EL (cell line): Measurements from ENCODE around the gene RELT.

Experiments
- DNase-seq: peaks from one replicate; pipeline ENCODE4 v3.0.0-alpha.2; 2016

The RELT gene

DNA sequence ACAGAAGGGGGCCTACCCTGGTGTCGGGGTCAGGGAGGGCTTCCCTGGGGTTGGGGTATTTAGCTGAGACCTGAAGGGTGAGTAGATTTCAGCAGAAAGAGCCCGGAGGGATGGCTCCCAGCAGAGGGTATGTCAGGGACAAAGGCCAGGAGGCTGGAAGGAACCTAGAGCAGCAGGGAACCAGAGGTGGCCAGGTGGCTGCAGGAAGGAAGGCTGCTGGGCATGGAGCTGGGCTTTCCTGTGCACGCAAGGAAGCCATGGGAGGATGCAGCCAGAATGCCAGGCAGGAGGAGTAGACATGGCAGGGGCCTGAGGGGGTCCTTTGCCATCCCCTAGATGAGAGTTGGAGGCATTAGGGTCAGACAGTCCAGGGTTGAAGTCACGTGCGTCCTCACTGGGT is 27.4 kb upstream of the RELT start:
- DNase-seq, result no peak

DNA sequence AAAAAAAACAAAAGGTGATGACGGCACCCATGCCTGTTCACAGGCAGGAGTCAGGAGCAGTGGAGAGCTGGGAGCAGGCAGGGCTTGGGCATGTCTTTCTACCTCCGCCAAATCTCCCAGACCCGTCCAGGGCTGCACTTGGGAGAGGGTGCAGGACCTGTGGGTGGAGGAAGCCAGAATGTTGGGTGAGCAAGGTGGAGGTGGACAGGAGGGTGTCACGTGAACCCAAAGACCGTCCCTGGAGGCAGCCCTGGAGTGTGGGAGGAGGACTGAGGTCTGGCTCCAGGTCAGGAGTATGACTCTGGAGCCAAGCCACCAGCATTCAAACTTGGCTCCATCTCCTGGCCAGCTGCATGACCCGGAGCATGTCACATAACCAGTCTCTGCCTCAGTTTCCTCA is 26.6 kb upstream of the RELT start:
- no peak for DNase-seq

DNA sequence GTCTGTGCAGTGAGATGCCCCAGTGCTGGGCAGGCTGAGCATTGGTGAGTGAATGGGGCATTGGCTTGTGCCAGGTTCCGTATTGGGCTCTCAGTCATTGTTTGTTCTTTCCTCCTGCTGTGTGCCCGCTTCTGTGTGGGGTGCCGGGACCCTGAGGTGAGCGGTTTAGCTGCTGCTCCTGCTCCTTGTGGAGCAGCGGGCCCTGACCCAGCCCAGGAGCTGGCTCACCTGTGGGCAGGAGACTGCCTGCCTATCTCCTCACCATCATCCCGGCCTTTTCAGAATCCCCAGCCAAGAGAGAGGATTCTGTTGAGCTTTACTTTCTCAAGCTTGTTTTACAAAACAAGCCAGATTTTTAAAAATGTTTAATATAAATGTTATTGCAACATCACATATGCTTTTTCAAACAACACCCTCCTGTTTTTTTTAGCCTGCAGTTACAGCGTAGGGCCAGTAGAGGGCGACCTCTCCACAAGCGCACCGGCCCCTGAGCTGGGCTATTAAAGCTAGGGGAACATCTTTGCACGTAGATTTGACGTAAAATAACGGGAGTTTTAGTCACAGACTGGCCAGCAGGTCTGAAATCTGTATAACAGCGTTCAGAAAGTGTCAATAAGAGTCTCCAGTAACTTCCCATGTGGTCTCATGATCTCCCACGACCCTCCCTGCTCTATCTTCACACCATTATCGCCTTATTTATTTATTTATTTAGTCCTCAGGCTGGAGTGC is 25.1 kb upstream of the RELT start:
- peak; percentile 73 for DNase-seq

DNA sequence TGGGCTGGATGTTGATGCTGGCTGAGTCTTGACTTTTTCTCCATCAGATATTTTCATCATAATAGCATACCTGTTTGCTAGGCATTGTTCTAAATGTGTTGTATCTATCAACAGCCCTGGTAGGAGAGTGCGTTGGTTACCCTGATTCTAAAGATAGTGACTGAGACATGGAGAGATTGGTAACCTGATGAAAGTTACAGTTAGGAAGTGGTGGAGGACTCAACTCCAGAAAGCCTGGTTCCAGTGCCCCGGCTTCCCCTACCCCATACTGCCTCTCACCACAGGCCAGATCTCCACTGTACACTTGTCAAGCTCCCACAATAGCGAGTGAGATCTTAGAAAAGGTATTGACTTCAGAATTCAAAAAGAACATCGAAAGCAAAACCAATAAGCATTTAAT is 22.8 kb upstream of the RELT start:
- no peak for DNase-seq

DNA sequence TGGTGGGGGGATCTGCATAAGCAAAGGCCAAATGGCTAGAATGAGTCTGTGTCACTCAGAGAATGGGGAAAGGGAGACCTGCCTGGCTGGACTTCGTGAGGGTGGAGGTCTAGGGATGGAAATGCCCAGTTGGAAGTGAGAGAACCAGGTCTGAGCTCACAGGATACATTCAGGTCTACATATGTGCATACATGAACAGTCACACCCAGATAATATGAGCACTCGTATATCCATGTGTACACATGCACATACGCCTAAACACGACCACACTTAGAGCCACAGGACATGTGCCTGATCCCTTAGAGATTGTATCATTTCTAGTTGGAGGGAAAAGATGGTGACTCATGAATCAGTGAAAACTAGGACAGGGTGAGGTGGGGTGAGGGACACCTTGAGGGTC is 21.1 kb upstream of the RELT start:
- no peak for DNase-seq

- DNase-seq, result no peak
Measured at GRCh38 chr11:73356979-73357860, 19.0 kb upstream of the RELT start.

DNA sequence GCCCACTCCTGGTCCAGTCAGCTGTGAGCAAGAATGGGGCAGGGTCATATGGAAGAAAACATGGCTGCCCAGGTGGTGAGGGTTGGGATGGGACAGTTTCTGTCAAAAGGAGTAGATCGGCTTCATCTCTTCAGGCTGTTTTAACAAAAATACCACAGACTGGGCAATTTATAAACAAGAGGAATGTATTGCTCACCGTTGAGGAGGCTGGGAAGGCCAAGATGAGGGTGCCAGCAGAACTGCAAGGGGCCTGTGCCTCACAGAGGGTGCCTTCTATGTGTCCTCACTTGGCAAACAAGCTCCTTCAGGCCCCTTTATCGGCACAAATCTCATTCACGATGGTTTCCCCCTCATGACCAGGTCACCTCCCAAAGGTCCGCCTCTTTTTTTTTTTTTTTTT is 18.1 kb upstream of the RELT start:
- DNase-seq, result peak; percentile 18

DNA sequence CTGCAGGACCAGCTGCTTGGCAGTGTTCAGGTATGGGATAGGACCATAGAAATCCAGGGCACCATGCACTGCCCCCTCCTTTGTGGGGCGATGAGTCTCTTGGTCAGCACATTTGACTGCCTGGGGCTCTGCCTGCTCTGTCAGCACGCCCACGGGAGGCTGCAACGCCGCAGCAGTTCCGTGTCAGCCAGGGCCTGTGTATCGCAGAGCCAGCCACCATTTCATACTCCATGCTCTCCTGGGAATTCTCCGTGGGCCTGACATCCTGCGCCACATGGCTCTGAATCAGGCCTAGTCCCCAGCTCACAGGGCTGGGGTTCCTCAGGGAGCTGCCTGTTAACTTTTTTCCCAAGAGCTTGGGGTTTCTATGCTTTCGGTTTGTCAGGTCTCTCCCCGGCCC is 16.9 kb upstream of the RELT start:
- DNase-seq, result peak; percentile 45

- peak; percentile 39 for DNase-seq
Measured at GRCh38 chr11:73359930-73360742, 16.1 kb upstream of the RELT start.

GRCh38 chr11:73360743-73361369 is 15.3 kb upstream of the RELT start:
- no peak for DNase-seq

DNA sequence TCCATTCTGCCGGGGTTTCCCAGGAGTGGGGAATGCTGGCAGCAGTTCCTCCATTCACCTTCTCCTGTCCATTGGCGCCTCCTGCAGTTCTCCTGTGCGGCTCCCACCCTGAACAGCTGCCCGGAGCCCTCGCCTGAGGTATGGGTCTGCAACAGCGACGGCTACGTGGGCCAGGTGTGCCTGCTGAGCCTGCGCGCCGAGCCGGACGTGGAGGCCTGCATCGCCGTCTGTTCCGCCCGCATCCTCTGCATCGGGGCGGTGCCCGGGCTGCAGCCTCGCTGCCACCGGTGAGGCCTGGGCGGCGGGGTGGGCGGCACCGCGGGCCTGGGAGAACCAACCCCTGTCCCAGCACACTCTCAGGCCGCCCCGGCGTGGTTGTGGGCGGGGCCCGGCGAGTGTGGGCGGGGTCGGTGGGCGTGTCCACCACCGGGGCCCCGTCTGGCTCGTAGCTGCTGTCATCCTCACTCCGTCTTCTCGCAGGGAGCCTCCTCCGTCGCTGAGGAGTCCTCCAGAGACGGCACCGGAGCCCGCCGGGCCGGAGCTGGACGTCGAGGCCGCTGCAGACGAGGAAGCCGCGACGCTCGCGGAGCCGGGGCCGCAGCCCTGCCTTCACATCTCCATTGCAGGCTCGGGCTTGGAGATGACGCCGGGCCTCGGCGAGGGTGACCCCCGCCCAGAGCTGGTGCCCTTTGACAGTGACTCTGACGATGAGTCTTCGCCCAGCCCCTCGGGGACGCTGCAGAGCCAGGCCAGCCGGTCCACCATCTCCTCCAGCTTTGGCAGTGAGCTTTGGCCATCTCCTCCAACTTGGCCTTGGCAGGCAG is 14.0 kb upstream of the RELT start:
- no peak for DNase-seq

- DNase-seq, result no peak
Measured at GRCh38 chr11:73363147-73363546, 13.1 kb upstream of the RELT start.

- DNase-seq, result no peak
Measured at GRCh38 chr11:73365352-73366264, 10.6 kb upstream of the RELT start.

DNA sequence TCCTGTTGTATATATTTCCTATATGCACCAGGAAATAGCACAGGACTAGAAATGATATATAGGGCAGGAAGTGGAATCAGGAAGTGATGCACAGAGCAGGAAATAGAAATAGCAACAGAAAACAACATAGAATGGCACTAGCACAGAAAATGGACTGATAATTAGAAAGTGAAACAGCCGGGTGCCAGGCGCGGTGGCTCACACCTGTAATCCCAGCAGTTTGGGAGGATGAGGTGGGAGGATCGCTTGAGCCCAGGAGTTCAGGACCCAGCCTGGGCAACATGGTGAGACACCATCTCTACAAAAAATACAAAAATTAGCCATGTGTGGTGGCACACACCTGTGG is 10.0 kb upstream of the RELT start:
- no peak for DNase-seq

GRCh38 chr11:73366953-73367352 is 9.2 kb upstream of the RELT start:
- no peak for DNase-seq

GRCh38 chr11:73367482-73368024 is 8.6 kb upstream of the RELT start:
- no peak for DNase-seq

DNA sequence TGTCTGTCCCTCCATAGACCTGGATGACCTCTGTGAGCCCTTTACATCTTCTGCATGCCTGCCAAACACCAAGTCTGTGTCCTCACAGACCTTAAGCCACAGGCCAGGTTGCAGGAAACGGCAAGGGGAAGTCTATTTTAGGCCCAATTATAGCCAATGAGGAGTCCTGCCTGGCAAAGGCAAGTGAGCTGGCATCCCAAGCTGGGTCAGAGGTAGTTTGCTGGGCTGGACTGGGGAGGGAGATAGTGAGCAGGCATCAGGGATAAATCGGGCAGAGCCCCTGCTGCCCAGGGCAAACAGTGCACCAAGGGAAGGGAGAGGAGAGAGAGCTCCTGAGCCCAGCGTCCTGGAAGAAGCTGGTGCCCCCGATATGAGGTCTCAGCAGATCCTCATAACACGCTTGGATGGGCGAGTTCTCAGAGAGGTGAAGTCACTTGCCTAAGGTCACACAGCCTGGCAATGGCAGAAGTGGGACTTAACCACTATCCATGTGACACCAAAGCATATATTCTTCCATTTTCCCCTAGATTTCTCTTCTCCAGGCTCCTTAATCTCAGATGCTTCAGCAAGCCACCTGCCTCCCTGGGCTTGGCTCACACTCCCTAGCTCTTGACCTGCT is 3.7 kb upstream of the RELT start:
- DNase-seq, result peak; percentile 46

- no peak for DNase-seq
Measured at GRCh38 chr11:73374151-73374550, 2.0 kb upstream of the RELT start.

DNA sequence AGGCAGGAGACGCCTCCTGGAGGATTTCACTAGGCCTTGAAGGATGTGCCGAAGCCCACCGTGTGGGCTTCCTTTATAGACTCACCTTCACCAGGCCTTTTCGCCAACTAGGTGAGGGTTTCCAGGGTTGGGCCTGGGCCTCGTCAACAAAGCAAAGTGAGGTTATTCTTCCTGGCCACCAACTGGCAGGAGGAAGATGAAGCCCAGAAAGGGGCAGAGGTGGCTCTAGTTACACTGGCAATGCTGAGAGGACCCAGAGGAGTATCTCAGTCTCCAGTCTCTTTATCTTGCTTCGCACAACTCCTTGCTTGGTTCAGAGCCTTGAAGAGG is 404 bp upstream of the RELT start:
- DNase-seq, result no peak
